KBM-7 (cell line): ENCODE data around the gene CAPZB.
"Not testable (repeated sequence)": the region's sequence is repeated elsewhere in the genome, so short reads cannot be mapped to it uniquely, and the experiment has no call there.

Experiments
- DNase-seq: peaks from one replicate; pipeline ENCODE4 v3.0.0-alpha.2; 2015
- in situ Hi-C: fragments of 300-500 bp; cut with MboI; formaldehyde crosslinking; loops from 2 replicates; pipeline ENCODE4 v1.14.3; 2020; ENCODE audit warnings: low sequenced_read_pairs, low pct_unique_long_range_greater_than_20kb, mixed read lengths

CAPZB gene

DNA sequence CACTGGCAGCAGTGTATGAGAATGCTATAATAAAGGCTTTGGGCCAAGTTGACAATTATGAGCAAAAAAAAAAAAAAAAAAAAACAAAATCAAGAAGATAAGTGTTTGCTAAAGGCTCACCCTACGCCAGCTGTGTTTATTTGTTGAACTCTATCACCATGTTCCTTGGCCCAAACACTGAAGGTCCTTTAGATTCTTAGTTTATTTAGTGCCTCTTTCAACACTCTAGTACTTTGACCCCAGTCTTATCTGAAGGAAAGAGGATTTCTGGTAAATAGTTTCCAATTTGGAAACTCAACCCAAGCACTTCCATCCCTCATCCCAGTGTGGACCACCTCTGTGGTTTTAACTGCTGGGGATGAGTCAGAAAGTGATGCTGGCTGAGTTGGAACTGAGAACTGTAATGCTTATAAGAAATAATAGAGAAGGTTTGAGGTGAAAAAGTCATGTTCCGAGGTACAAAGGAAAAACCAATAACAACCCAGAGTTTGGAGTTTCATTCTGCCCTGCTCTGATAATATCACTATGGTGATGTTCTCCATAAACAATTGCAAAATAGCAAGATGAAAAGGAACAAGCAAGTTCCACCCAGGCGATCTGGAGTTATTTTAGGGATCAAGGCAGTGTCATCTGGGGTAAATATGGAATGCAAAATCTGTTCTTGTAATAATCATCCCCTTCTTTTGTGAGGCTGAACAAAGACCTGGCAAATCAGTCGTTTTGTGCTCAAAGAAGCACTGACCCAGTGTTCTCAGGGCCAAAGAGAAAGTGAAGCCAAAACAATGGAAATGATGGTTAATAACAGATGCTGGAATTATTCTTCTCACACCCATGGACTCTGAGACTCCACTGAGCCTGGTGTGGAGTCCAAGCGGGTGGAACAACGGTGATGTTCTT lies 19.7 kb upstream of the CAPZB start:
- in situ Hi-C loops = no loop called here

DNA sequence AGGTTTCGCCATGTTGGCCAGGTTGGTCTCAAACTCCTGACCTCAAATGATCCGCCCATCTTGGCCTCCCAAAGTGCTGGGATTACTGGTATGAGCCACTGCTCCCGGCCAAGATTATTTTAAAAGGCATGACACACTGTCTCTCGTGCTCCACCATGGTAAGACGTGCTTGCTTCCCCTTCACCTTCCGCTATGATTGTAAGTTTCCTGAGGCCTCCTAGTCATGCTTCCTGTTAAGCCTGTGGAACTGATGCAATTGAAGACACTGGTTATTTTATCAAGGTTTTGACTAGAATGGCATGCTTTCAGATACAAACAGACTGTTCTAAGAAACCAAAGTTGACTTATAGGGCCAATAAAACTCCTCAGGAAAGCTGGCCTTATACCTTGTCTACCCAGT lies 16.9 kb upstream of the CAPZB start:
- DNase-seq, in situ Hi-C loops: not testable (repeated sequence)

More for the DNA sequence above, 19.7 kb upstream of the CAPZB start:
- DNase-seq = no peak

DNA sequence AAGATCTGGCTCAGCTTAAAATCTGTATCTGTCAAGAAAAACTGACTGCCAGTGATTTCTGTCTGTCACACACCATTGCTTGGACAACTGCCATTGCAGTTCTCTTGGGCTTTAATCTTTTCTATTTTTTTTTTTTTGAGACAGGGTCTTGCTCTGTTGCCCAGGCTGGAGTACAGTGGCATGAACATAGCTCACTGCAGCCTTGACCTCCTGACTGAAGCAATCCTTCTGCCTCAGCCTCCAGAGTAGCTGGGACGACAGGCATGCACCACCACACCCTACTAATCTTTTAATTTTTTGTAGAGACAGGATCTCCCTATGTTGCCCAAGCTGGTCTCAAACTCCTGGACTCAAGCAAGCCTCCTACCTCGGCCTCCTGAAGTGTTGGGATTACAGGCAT lies 14.5 kb upstream of the CAPZB start:
- in situ Hi-C loops, DNase-seq: not testable (repeated sequence)

DNA sequence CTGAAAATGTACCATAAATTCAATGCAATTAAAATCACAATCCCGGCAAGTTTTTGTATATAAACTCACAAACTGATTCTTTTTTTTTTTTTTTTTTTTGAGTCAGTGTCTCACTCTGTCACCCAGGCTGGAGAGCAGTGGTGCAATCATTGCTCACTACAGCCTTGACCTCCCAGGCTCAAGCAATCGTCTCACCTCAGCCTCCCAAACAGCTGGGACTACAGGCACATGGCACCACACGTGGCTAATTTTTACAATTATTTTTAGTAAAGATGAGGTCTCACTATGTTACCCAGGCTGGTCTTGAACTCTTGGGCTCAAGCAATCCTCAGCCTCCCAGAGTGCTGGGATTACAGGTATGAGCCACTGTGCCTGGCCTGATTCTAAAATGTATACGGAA lies 12.1 kb upstream of the CAPZB start:
- in situ Hi-C loops, DNase-seq: not testable (repeated sequence)

DNA sequence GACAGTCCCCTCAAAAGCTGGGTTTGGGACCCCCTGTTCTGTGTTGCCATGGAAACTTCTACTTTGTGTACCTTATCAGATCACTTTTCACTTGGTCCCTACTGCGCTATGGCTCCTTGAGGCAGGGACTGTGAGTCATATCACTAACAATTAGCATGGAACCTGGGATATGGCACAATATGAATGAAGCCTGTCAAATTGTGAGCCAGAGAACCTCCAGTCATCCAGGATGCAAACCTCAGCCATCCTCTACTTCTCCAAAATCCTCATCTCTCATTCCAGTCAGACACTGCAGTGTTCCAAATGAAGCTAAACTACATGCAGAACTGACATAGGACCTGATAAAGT lies 11.2 kb upstream of the CAPZB start:
- in situ Hi-C loops = no loop called here
- no peak for DNase-seq

DNA sequence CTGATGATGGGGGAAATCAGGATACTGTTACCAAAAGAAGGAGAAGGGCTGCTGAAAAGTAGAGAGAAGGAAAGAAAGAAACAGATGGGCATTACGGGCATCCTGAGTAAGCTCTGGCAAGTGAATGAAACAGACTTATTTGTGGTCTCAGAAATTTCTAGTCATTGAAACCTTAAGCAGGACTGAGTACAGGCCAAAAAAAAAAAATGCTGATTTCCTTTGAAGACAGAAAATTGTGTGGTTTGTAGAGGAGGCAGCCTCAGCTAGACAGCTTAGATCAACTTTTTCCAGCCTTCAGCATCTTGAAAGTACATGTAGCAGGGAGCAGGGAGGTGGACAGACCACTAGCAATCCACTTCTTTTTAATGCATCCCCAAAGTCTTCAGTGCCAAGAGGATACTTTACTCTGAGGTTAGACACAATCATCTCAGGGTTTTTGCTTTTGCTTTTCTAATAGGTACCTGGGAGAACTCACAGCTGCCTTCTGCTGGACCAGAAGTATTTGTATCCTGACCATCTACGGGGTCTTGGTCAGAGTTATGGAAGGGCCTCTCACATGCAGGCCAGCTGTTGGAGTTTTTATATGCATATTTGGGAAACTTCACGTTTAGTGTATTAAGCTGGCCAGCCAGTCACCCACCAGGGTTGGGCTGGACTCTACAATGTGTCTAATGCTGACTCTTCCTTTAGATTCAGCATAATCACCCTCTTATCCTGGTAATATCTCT lies 10.6 kb upstream of the CAPZB start:
- no peak for DNase-seq
- in situ Hi-C loops = no loop called here

DNA sequence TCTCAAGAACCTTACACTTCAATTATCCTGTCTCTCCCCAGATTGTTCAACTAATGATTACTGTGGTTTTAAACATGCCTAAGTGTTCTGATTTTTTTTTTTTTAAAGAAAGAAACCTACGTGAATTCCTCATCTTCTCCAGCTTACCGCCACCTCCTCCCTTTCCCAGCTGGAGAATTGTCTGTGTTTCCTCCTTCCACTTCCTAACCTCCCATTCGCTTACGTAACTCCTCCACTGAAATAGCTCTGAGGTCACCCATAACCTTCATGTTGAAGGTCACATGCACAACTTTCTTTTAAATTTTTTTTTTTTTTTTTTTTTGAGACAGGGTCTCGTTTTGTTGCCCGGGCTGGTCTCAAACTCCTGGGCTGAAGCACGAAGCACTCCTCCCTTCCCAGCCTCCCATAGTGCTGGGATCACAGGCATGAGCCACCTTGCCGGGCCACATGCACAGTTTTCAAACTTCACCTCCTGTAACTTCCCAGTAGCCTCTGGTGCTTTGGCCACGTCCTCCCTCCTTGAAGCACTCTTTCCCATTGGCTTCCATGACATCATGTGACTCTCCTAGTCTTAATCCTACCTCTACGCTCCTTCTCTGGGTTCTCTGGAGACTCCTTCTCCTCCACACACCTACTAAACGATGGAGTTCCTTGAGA lies 9.8 kb upstream of the CAPZB start:
- DNase-seq = no peak
- in situ Hi-C loops = no loop called here

DNA sequence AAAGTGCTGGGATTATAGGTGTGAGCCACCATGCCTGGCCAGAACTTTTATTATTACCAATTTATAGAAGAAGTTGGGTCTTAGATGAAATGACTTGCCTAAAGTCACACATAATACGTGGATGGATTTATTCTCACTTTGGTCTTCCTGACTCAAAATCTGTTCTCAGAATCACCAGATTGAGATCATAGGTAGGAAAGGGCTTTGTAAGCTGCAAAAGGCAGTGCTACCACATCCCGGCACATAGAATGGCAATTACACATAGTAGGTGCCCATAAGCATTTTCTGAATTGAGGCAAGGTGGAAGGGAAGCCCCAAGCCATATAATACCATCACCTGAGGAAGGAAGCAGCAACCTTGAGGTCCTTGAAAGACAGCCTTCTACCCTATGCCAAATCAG lies 8.2 kb upstream of the CAPZB start:
- DNase-seq = no peak
- in situ Hi-C loops = no loop called here

DNA sequence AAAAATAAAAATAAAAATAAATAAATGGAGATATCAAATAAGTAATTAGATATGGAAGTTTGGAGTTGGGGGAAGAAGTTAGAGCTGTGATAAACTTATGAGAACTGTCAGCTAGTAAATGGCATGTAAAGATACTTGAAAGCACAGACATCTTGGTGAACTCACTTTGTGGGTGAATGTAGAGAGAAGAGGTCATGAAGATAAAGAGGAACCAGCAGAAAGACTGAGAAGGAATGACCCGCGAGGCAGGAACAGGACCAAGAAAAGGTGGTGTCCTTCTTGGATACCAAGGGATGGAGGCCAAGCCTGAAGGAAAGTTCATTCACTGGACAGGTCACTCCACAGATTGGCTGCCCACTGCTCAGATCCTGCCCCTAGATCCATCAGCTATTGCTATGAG lies 4.7 kb upstream of the CAPZB start:
- no peak for DNase-seq
- in situ Hi-C loops = no loop called here

DNA sequence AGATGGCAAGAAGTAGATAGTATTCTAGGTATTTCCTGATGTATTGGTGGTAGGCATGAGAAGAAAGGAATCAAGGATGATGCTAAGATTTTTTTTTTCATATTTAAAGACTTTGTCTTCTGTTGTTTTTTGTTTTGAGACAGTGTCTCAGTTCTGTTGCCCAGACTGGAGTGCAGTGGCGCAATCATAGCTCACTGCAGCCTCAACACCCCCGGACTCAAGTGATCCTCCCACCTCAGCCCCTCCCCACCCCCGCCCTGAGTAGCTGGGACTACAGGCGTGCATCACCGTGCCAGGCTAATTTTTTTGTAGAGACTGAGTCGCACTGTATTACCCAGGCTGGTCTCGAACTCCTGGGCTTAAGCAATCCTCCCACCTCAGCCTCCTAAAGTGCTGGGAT lies 2.8 kb upstream of the CAPZB start:
- in situ Hi-C loops = no loop called here
- no peak for DNase-seq

DNA sequence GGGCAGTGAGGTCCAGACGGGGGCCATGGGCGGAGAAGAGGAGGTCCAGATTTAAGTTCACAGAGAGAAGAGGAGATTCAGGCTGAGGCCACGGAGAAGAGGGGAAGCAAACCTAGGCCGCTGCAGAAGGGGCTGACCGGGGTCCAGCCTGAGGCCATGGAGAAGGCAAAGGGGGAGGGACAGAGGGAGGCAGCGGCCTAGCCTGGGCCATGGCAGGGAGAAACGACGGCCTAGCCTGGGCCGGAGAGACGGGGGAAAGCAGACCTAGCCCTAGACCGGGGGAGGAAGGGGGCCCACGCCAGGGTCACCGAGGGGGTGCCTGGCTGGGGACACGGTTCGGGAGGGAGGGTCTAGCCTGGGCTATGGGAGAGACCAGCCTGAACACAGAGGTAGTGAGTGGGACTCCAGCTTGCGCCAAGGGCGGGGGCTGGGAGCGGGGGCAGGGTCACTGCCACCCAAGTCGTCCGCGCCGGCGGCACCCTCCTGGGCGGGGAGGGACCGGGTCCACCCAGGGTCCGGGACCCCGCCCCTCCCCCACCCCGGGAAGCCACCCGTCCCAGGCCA lies 459 bp downstream of the CAPZB start:
- in situ Hi-C loops = no loop called here
- no peak for DNase-seq

DNA sequence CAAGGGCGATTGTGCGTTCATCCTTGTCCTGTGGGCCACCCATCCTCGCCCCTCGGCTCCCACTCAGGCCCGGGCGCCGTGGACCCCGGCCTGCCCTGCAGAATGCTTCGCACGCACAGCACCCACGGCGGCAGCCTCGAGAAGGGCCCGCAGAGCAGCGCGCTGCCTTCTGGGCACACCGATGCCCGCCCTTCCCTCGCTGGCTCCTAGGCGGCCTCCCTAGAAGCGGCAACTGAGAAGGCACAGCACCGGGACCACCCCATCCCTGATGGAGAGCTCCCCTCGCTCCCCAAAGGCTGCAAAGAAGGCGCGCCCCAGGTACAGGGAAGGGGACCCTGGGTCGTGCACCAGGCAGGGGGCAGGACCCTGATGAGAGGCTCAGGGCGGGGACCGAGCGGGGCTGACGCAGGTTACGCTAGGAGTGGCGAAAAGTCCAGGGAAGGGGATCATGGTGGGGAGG lies 971 bp downstream of the CAPZB start:
- in situ Hi-C loops = no loop called here
- no peak for DNase-seq

DNA sequence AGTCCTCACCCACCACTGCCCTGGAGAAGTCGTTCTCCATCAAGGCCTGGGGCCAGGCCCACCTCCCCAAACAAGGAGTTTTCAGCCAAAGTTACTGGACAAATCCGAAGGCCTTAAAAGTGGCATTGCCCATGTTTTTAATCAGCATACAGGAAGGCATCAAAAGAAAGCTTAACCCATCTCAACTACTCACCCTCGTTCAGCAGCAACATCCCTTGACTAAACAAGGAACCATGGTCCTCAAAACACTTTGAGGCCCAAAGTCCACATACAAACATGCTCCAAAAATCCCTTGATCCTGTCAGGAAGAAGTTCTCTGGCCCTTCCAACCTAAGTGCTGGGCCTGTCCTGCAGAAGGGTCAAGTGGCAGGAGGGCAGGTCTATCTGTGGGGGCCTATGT lies 1.6 kb downstream of the CAPZB start:
- in situ Hi-C loops = no loop called here
- no peak for DNase-seq

DNA sequence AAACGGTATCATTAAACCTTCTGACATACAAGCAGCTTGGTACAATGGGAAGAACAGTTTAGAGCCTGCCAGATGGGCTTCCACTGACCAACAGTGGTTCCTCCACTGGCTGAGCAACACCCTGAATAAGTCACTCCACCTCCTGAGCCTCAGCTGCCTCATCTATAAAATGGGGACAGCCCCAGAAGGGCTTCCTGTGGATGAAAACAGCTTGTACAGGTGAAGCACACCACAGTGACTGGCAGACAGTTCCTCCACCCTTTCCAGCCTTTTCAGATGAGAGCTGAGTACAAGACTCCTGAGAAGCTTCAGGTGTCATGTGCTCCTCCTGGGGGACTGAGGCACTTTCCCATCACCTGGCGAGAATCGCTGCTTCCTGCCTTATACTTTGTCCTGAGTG lies 2.1 kb downstream of the CAPZB start:
- in situ Hi-C loops = no loop called here
- no peak for DNase-seq

DNA sequence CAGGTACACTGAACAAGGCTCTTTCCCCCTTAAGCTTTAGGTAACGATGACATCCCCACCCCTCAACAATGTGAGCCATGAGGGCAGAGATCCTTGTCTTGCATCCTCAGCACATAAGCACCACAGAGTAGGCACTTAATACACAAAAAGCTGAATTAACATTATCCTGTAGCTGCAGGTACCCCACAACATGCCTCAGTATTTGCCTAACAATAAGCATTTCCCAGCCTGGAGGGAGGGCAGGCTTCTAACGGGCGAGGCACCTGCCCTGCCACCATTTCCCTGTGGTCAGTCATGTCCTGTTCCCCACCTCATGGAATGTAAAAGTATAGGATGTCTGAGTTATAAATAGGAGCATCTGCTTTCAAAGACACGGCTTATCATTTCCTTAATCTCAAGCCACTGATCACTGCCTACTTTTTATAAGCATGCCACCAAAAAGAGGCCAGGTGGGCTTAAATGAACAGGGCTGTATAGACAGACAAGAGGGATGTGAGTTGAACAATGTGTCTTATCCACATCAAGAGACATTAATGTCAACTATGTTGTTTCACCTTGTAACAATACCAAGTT lies 3.4 kb downstream of the CAPZB start:
- in situ Hi-C loops = no loop called here
- DNase-seq = no peak

DNA sequence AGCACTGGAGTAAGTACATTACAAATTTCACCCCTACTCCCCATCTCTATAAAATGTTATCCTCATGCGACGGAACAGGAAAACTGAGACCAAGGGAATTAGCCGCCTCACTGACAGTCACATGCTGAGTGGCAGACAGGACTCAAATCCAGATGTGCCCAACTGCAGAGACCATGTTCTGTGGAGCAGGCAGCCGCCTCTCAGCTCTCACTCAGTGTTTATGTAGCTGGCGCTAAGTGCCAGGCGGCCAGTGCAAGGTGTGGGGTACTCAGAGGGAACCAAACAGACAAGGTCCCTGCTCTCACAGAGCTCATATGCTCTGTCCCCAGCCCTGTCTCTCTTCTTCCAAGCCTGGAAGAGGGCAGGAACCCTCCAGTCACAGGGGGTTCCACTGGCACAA lies 5.1 kb downstream of the CAPZB start:
- in situ Hi-C loops = no loop called here
- no peak for DNase-seq

DNA sequence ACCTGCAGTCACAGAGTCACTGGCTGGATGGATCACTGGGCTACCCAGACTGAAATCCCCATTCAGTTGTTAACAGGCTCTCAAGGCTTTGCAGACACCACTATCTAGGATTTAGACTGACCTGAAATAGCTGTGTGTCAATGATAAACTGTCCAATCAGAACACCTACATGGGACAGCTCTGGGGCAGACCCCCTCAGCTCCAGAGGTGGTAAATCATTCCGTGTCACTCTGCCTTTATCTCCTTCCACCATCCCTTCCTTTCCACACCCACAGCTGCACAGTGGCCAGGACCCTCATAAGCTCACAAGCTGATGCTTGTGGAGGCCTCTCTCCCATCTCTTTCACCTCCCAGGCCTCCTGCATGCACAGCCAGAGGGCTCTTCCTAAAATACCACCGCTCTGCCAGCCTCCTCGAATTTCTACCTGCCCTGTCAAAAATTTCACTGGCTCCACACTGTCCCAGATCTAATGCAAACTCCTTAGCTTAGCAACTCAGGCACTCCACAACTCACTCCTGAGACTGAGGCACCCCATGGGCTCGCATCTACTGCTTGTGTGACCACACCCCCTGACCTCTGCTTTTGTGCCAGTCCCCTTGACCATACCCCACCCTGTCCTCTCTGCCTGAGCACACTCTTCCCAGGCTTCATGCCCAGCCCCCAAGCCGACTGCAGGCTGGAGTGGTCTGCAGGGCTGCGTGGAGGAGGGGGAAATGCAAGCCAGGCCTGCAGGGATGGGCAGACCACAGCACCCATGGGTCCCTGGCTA lies 5.8 kb downstream of the CAPZB start:
- in situ Hi-C loops = no loop called here

DNA sequence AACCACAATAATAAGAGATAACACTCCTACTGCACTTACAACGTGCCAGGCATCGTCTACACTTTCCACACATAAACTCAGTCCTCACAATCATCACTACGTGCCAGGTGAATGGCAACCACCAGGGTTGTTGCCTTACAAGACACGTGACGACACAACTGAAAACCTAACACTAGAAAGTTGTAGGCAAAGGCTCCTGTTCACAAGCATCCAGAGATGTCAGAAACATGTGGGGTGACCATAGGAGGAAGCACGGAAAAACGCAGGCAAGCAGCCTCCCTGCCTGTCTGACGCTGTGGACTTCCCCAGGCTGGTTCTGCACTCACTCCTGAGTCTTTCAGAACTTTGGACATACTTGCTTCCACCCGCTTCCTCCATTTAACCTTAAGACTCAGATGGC lies 7.0 kb downstream of the CAPZB start:
- DNase-seq = no peak
- in situ Hi-C loops = no loop called here

More for the DNA sequence above, 5.8 kb downstream of the CAPZB start:
- DNase-seq = peak; percentile 59
